Activated T-cell treated with anti-CD3 and anti-CD28 coated beads, Interleukin-2, amount 50 U/mL, for 24 hours (primary cell): ENCODE measurements around the gene TCEANC.

Experiments used
- DNase-seq: peaks from one replicate; pipeline ENCODE4 v3.0.0-alpha.2; 2020
- H3K27ac Mint-ChIP-seq: 2 replicates; pipeline ENCODE4 v1.8.0; 2020; ENCODE audit warnings: mild to moderate bottlenecking, mixed read lengths
- H3K27me3 Mint-ChIP-seq: 2 replicates; pipeline ENCODE4 v1.8.0; 2020; ENCODE audit warnings: mixed read lengths
- H3K36me3 Mint-ChIP-seq: 2 replicates; pipeline ENCODE4 v1.8.0; 2020; ENCODE audit warnings: low read depth, mixed read lengths
- H3K4me1 Mint-ChIP-seq: 2 replicates; pipeline ENCODE4 v1.8.0; 2020; ENCODE audit warnings: low read depth, mixed read lengths
- H3K4me3 Mint-ChIP-seq: 2 replicates; pipeline ENCODE4 v1.8.0; 2020; ENCODE audit warnings: mild to moderate bottlenecking, moderate library complexity, mixed read lengths
- H3K9me3 Mint-ChIP-seq: 2 replicates; pipeline ENCODE4 v1.8.0; 2020; ENCODE audit warnings: mixed read lengths

TCEANC gene

GRCh38 chrX:13691841-13692371 is 39.0 kb downstream of the TCEANC start:
- Mint-ChIP-seq H3K9me3 (no peaks in the 10 kb centered on the region), H3K4me1 (peaks cover 74% of the 10 kb centered on the region), H3K4me3 (peak overlapping the region; percentile 21), H3K27me3 (peaks cover 59% of the 10 kb centered on the region), H3K27ac (peak overlapping the region; percentile 51), H3K36me3 (peaks cover 17% of the 10 kb centered on the region)
- DNase-seq = no peak

- peaks cover 54% of the 10 kb centered on the region for H3K27me3 Mint-ChIP-seq
- H3K27ac Mint-ChIP-seq = peak overlapping the region; percentile 55
- H3K36me3 Mint-ChIP-seq = peaks cover 17% of the 10 kb centered on the region
- peaks cover 74% of the 10 kb centered on the region for H3K4me1 Mint-ChIP-seq
- no peak for DNase-seq
- no peaks in the 10 kb centered on the region for H3K9me3 Mint-ChIP-seq
- no peak overlapping the region for H3K4me3 Mint-ChIP-seq
These were observed 39.9 kb downstream of the TCEANC start for GRCh38 chrX:13692771-13693231.

- Mint-ChIP-seq H3K36me3 (peaks cover 17% of the 10 kb centered on the region), H3K27ac (peak overlapping the region; percentile 20), H3K4me3 (no peak overlapping the region), H3K4me1 (peaks cover 68% of the 10 kb centered on the region), H3K27me3 (peaks cover 49% of the 10 kb centered on the region), H3K9me3 (no peaks in the 10 kb centered on the region)
- DNase-seq = no peak
These were observed 40.5 kb downstream of the TCEANC start for GRCh38 chrX:13693341-13693961.

- H3K36me3 Mint-ChIP-seq = peaks cover 15% of the 10 kb centered on the region
- peaks cover 46% of the 10 kb centered on the region for H3K27me3 Mint-ChIP-seq
- no peak for DNase-seq
- H3K4me1 Mint-ChIP-seq = peaks cover 72% of the 10 kb centered on the region
- no peak overlapping the region for H3K4me3 Mint-ChIP-seq
- H3K9me3 Mint-ChIP-seq = no peaks in the 10 kb centered on the region
- H3K27ac Mint-ChIP-seq = no peak overlapping the region
These were observed 41.4 kb downstream of the TCEANC start for GRCh38 chrX:13694359-13694758.

GRCh38 chrX:13694983-13695382 is 42.0 kb downstream of the TCEANC start:
- peaks cover 9% of the 10 kb centered on the region for H3K36me3 Mint-ChIP-seq
- H3K4me3 Mint-ChIP-seq = no peak overlapping the region

GRCh38 chrX:13695601-13696115 is 42.7 kb downstream of the TCEANC start:
- Mint-ChIP-seq H3K27me3 (peaks cover 40% of the 10 kb centered on the region), H3K4me1 (peaks cover 65% of the 10 kb centered on the region), H3K4me3 (no peak overlapping the region), H3K9me3 (no peaks in the 10 kb centered on the region), H3K27ac (no peak overlapping the region), H3K36me3 (peaks cover 4% of the 10 kb centered on the region)
- no peak for DNase-seq

More at GRCh38 chrX:13694983-13695382, 42.0 kb downstream of the TCEANC start:
- Mint-ChIP-seq H3K9me3 (no peaks in the 10 kb centered on the region), H3K27me3 (peaks cover 42% of the 10 kb centered on the region), H3K4me1 (peaks cover 71% of the 10 kb centered on the region), H3K27ac (no peak overlapping the region)
- DNase-seq = no peak

- H3K36me3 Mint-ChIP-seq = peaks cover 3% of the 10 kb centered on the region
These were observed 44.5 kb downstream of the TCEANC start for GRCh38 chrX:13697455-13697854.

GRCh38 chrX:13697976-13698375 is 45.0 kb downstream of the TCEANC start:
- peaks cover 65% of the 10 kb centered on the region for H3K4me1 Mint-ChIP-seq
- no peak for DNase-seq
- peaks cover 3% of the 10 kb centered on the region for H3K36me3 Mint-ChIP-seq
- no peak overlapping the region for H3K4me3 Mint-ChIP-seq
- no peak overlapping the region for H3K27ac Mint-ChIP-seq
- H3K27me3 Mint-ChIP-seq = peaks cover 36% of the 10 kb centered on the region
- no peaks in the 10 kb centered on the region for H3K9me3 Mint-ChIP-seq

More at GRCh38 chrX:13697455-13697854, 44.5 kb downstream of the TCEANC start:
- DNase-seq = no peak
- Mint-ChIP-seq H3K9me3 (no peaks in the 10 kb centered on the region), H3K4me3 (no peak overlapping the region), H3K4me1 (peaks cover 67% of the 10 kb centered on the region), H3K27ac (no peak overlapping the region), H3K27me3 (peaks cover 38% of the 10 kb centered on the region)

GRCh38 chrX:13698432-13698831 is 45.5 kb downstream of the TCEANC start:
- no peak overlapping the region for H3K4me3 Mint-ChIP-seq
- H3K27ac Mint-ChIP-seq = no peak overlapping the region
- DNase-seq = no peak
- H3K36me3 Mint-ChIP-seq = peaks cover 3% of the 10 kb centered on the region
- peaks cover 33% of the 10 kb centered on the region for H3K27me3 Mint-ChIP-seq
- peaks cover 65% of the 10 kb centered on the region for H3K4me1 Mint-ChIP-seq
- H3K9me3 Mint-ChIP-seq = no peaks in the 10 kb centered on the region

- peak overlapping the region; percentile 51 for H3K27ac Mint-ChIP-seq
- H3K36me3 Mint-ChIP-seq = peaks cover 7% of the 10 kb centered on the region
- H3K4me3 Mint-ChIP-seq = no peak overlapping the region
- DNase-seq = no peak
- H3K4me1 Mint-ChIP-seq = peaks cover 64% of the 10 kb centered on the region
- H3K27me3 Mint-ChIP-seq = peaks cover 30% of the 10 kb centered on the region
- no peaks in the 10 kb centered on the region for H3K9me3 Mint-ChIP-seq
These were observed 46.4 kb downstream of the TCEANC start for GRCh38 chrX:13699183-13699826.

GRCh38 chrX:13700380-13700779 is 47.4 kb downstream of the TCEANC start:
- Mint-ChIP-seq H3K36me3 (peaks cover 11% of the 10 kb centered on the region), H3K4me1 (peaks cover 58% of the 10 kb centered on the region), H3K27ac (no peak overlapping the region), H3K9me3 (no peaks in the 10 kb centered on the region), H3K4me3 (no peak overlapping the region), H3K27me3 (peaks cover 24% of the 10 kb centered on the region)
- DNase-seq = no peak

GRCh38 chrX:13702111-13702789 is 49.3 kb downstream of the TCEANC start:
- DNase-seq = no peak
- Mint-ChIP-seq H3K9me3 (no peaks in the 10 kb centered on the region), H3K4me3 (no peak overlapping the region), H3K27ac (peak overlapping the region; percentile 42), H3K36me3 (peaks cover 17% of the 10 kb centered on the region), H3K4me1 (peaks cover 51% of the 10 kb centered on the region), H3K27me3 (peaks cover 25% of the 10 kb centered on the region)

GRCh38 chrX:13703135-13703534 is 50.2 kb downstream of the TCEANC start:
- H3K4me3 Mint-ChIP-seq = no peak overlapping the region
- H3K27ac Mint-ChIP-seq = peak overlapping the region; percentile 73
- peaks cover 25% of the 10 kb centered on the region for H3K36me3 Mint-ChIP-seq
- no peaks in the 10 kb centered on the region for H3K9me3 Mint-ChIP-seq
- no peak for DNase-seq
- H3K4me1 Mint-ChIP-seq = peaks cover 45% of the 10 kb centered on the region
- H3K27me3 Mint-ChIP-seq = peaks cover 29% of the 10 kb centered on the region

GRCh38 chrX:13703589-13703988 is 50.6 kb downstream of the TCEANC start:
- Mint-ChIP-seq H3K27ac (peak overlapping the region; percentile 73), H3K4me1 (peaks cover 45% of the 10 kb centered on the region), H3K9me3 (no peaks in the 10 kb centered on the region), H3K27me3 (peaks cover 29% of the 10 kb centered on the region), H3K36me3 (peaks cover 30% of the 10 kb centered on the region), H3K4me3 (no peak overlapping the region)
- DNase-seq = no peak
